SK-MEL-5 (cell line): Measurements from ENCODE around the gene ACTL6B. TPM values are rescaled to one million over a fixed set of nuclear protein-coding genes. Genes with fewer than 3 reads are reported as not detected.
"Not testable (repeated sequence)": the region's sequence is repeated elsewhere in the genome, so short reads cannot be mapped to it uniquely, and the experiment has no call there.

Experiments used
- DNase-seq: peaks from one replicate; pipeline ENCODE4 v3.0.0-alpha.2; 2016; ENCODE audit warnings: low read depth, low spot score
- in situ Hi-C: cut with HindIII; loops from 2 replicates; pipeline ENCODE4 v1.10.0; 2016; ENCODE audit warnings: low sequenced_read_pairs, high pct_unique_total_duplicates, low pct_unique_long_range_greater_than_20kb
- polyA plus RNA-seq, 2 experiments: library from polyadenylated mRNA; depleted of rRNA; stranded (reverse); fragments of >200 nt; gene quantifications; 2 replicates each; pipeline ENCODE4 v1.2.3, GENCODE V29; 2015
- total RNA-seq: library from RNA; depleted of rRNA; stranded (reverse); fragments of >200 nt; shearing (Covaris generic); gene quantifications from 2 replicates; pipeline ENCODE4 v1.2.3, GENCODE V29; 2014; rRNA removed

ACTL6B gene
- not detected in 2 replicates for total RNA-seq
- polyA plus RNA-seq (2015; cell fraction: cytosol; rRNA removed): not detected in 2 replicates
- not detected in 2 replicates for polyA plus RNA-seq (2015; cell fraction: nucleus; rRNA removed)

GRCh38 chr7:100655908-100656674, at the start of gene ACTL6B:
ACTL6B (minus strand) TSS chr7:100656448; CDS start chr7:100656354, 94 bp downstream.
- peak; percentile 75 for DNase-seq
- in situ Hi-C loops: no loop called here

DNA sequence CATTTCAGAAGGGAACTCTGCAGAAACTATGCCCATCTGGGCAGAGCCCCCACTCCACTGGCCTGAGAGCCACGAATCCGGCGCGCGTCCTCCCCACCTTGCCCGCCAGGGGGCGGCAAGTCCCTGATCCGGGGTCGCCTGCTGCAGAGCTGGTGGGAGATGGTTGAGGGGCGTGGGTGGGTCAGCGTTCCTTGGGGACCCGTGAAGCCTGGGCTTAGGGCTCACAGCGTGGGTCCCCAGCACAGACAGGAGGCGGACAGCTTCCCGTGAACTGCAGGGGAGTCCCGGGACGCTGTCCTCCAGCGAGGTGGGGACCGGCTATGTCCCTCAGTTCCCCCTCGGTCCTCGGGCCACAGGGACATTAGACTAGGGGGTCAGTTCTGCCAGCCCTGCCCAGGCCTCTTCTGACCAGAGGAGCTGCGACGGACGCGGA, 49.1 kb upstream of the ACTL6B start:
- in situ Hi-C loops: no loop called here
- peak; percentile 78 for DNase-seq

DNA sequence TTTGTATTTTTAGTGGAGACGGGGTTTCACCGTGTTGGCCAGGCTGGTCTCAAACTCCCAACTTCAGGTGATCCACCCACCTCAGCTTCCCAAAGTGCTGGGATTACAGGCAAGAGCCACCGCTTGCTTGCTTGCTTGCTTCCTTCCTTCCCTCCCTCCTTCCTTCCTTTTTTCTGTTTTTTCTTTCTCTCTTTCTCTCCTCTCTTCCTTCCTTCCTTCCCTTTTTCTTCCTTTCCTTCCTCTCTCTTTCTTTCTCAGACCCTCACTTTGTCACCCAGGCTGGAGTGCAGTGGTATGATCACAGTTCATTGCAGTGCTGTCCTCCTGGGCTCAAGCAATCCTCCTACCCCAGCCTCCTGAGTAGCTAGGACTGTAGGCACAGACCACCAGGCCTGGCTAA, 44.8 kb upstream of the ACTL6B start:
- in situ Hi-C loops, DNase-seq: not testable (repeated sequence)

DNA sequence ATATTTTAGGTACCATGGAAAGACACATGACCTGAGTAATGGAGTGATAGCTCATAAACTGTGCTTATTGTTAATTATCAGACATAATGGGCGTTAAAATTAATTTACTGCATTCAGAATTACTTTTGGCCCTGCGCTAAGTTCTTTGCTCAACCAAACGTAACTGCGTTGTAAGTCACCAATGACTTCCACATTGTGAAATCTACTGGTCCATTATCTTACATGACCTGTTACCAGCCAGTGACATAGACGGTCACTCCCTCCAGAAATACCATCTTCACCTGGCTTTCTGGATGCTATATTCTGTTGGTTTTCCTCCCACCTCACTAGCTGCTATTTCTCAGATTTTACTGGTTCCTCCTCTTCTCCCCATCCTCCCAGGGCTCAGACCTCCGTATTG, 42.8 kb upstream of the ACTL6B start:
- in situ Hi-C loops: no loop called here
- DNase-seq: no peak

DNA sequence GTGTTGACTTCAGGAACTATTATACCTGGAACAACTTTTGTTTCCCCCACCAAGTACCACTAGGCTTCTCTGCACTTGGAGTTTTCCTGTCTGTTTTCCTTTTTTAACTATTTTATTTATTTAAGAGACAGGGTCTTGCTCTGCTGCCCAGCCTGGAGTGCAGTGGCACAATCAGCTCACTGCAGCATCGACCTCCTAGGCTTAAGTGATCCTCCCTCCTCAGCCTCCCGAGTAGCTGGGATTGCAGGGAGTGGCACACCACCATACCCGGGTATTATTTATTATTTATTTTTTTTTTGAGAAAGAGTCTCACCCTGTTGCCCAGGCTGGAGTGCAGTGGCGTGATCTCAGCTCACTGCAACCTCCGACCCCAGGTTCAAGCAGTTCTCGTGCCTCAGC, 39.9 kb upstream of the ACTL6B start:
- DNase-seq: no peak
- in situ Hi-C loops: no loop called here

GRCh38 chr7:100694098-100694745, 38.0 kb upstream of the ACTL6B start, which contains the start of gene GIGYF1:
GIGYF1 (minus strand) TSS chr7:100694250; CDS start chr7:100688238, 6,012 bp downstream.
- in situ Hi-C loops: no loop called here

GRCh38 chr7:100693312-100694097, 37.3 kb upstream of the ACTL6B start:
- no peak for DNase-seq
- in situ Hi-C loops: no loop called here

More at GRCh38 chr7:100694098-100694745, 38.0 kb upstream of the ACTL6B start, which contains the start of gene GIGYF1:
- peak; percentile 71 for DNase-seq

- in situ Hi-C loops: no loop called here
- no peak for DNase-seq
Observed at GRCh38 chr7:100692578-100692961, 36.3 kb upstream of the ACTL6B start.

GRCh38 chr7:100691676-100692577, 35.7 kb upstream of the ACTL6B start:
- in situ Hi-C loops: no loop called here
- DNase-seq: peak; percentile 86

DNA sequence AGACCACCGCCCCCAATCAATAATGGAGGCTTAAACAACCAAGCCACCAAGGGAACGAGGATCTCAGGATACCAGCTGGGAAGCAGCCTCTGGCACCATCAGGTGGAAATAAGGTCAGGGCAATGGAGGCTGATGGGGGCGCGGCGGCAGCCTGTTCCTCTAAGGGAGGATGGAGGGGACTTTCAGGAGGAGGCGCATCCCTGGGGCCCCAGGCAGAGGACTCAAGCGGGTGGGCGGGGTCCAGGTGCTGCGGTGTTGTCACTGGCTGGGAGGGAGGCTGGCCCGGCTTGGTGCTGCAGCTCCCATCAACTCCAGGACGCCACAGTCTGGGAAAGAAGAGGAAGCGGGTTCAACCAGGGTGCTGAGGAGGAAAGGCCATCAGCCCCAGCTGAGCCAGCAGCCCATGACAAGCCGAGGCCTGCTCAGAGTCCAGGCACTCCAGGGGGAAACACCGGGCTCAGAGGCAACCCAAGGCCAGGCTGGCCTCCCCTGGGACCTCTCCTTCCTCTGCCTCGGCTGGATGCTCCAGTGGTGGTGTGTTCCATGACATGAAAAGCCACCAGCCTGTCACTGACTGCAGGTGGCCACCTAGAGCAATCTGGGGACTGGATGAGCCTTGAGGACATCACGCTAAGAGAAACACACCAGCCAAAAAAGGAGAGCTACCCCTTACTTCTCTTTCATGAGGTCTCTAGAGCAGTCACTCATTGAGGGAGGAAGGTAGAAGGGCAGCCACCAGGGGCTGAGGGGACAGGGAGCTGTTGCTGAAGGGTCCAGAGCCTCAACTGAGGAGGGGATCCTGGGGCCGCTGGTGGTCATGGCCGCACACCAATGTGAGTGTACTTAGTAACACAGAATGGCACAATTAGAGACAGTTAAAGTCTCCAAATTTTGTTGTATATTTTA, 33.2 kb upstream of the ACTL6B start:
- in situ Hi-C loops: no loop called here
- DNase-seq: no peak

- no peak for DNase-seq
- in situ Hi-C loops: no loop called here
Observed at GRCh38 chr7:100688326-100688860, 32.1 kb upstream of the ACTL6B start.

DNA sequence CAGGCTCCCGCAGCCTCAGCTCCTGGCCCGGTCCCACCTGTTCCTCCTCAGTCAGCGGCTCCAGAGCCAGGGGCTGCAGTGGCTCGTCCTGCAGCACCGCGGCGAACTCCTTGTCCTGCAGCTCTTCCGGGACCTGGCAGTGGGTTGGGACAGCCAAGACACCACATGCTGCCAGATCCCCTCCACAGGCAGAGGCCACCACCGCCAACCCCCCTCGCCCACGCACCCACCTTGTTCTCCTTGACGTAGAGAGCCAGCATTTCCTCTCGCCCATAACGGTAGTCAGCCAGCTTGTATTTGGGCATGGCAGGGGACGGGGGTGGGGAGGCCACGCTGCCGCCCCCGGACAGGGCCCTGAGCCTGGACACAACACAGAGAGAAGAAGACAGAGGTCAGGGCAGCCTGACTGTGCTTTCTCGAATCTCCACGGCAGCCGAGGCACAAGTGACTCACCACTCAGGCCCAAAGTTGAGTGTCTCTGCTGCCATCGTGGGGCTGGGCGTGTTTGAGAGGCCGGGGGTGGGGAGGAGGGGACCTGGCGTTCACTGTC, 31.6 kb upstream of the ACTL6B start:
- DNase-seq: no peak
- in situ Hi-C loops: no loop called here

DNA sequence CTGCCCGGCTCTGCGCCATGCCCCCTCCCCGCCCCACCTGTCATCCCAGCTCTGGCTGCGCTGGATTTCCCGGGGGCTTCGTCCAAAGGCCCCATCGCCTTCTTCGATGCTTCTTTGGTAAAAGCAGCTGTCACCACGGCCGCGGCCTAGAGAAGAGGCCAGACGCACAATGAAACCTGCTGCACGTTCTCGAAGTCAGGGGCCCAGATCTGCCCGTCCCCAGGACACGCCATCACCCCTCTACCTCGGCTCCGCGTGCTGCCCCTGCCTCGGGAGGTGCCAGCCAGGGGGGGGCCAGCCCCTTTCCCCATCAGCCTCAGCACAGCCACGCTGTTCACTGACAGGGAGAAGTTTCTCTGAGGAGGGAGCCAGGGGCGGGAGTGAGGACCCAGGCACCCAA, 31.0 kb upstream of the ACTL6B start:
- in situ Hi-C loops: no loop called here
- no peak for DNase-seq

DNA sequence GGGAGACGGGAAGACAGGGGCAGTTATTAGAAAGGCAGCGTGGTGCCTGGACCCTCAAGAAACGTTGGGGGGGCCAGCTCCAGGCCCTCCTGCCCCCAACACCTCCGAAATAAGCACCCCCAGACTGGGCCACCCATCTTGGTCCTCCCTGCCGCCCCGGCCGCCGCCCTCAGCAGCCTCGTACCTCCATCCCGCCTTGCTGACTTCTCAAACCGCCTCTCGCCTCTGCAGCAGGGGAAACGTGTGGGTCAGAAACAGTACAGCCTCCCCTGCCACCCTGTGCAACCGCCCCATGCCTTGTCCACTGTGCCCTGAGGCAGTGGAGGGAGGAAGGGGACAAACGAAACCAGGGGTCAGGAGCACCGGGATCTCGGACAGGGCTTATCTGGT, 30.6 kb upstream of the ACTL6B start:
- DNase-seq: no peak
- in situ Hi-C loops: no loop called here

- no peak for DNase-seq
- in situ Hi-C loops: no loop called here
Observed at GRCh38 chr7:100686201-100686821, 30.1 kb upstream of the ACTL6B start.
